ENCODE results near the gene INSIG1. TPM values are rescaled to one million over a fixed set of nuclear protein-coding genes. Genes with fewer than 3 reads are reported as not detected.

INSIG1 gene
- total RNA-seq, 1 donor from 2014 or later: 55.7 TPM

DNA sequence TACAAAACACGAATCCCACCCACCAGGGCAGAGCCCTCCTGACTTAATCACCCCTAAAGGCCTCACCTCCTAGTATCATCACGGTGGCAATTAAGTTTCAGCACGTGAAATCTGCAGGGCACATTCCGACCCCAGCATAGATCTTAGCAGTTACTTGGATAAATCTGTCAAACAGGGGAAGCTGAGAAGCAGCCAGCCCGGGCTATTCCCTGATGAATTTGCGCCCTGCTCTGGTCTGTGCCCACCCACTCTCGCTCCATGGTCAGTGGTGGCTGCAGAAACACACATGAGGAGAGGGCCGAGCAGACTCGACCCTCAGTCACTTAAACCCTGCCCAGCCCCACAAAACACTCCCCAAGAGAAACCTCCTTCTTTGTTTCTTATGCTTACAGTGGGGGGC lies 28.7 kb downstream of the INSIG1 start:
- Histone ChIP-seq H3K79me2 (ENCODE audit: insufficient read depth, low read length) (no peaks in the 10 kb centered on the region), H3K9me3 (ENCODE audit: insufficient read depth, low read depth, low read length) (no peaks in the 10 kb centered on the region), H3K9ac (ENCODE audit: low read length) (no peak overlapping the region), H2AFZ (ENCODE audit: low read depth, low read length) (no peak overlapping the region), H3K4me1 (ENCODE audit: insufficient read depth, low read length) (no peaks in the 10 kb centered on the region), H3K36me3 (ENCODE audit: insufficient read depth, low read length) (no peaks in the 10 kb centered on the region), H4K20me1 (ENCODE audit: insufficient read depth, low read length) (no peaks in the 10 kb centered on the region), H3K4me3 (ENCODE audit: insufficient read depth, low read depth, low read length) (no peak overlapping the region), H3K27me3 (ENCODE audit: insufficient read depth, low read length) (peaks cover 3% of the 10 kb centered on the region), H3K4me2 (ENCODE audit: low read length) (no peak overlapping the region), H3K27ac (ENCODE audit: low read depth, low read length) (no peak overlapping the region)
- TF ChIP-seq, protein P1, sequence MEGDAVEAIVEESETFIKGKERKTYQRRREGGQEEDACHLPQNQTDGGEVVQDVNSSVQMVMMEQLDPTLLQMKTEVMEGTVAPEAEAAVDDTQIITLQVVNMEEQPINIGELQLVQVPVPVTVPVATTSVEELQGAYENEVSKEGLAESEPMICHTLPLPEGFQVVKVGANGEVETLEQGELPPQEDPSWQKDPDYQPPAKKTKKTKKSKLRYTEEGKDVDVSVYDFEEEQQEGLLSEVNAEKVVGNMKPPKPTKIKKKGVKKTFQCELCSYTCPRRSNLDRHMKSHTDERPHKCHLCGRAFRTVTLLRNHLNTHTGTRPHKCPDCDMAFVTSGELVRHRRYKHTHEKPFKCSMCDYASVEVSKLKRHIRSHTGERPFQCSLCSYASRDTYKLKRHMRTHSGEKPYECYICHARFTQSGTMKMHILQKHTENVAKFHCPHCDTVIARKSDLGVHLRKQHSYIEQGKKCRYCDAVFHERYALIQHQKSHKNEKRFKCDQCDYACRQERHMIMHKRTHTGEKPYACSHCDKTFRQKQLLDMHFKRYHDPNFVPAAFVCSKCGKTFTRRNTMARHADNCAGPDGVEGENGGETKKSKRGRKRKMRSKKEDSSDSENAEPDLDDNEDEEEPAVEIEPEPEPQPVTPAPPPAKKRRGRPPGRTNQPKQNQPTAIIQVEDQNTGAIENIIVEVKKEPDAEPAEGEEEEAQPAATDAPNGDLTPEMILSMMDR (IDR thresholded peaks at IDR 0.05; ENCODE audit: insufficient read depth, low read depth, low read length): no peak
- no peak for TF ChIP-seq EZH2 (IDR thresholded peaks at IDR 0.05; ENCODE audit: insufficient read depth, low read length)
- FAIRE-seq: no peak
- Mint-ChIP-seq H3K9me3 (ENCODE audit: unreplicated experiment) (peaks cover 2% of the 10 kb centered on the region), H3K4me3 (ENCODE audit: unreplicated experiment) (no peak overlapping the region), H3K36me3 (ENCODE audit: low read depth, unreplicated experiment) (no peaks in the 10 kb centered on the region), H3K27me3 (ENCODE audit: low read depth, unreplicated experiment) (peaks cover 18% of the 10 kb centered on the region), H3K4me1 (ENCODE audit: low read depth, unreplicated experiment) (no peaks in the 10 kb centered on the region), H3K27ac (ENCODE audit: unreplicated experiment) (no peak overlapping the region)
- DNase-seq (ENCODE audit: low read depth): no peak

DNA sequence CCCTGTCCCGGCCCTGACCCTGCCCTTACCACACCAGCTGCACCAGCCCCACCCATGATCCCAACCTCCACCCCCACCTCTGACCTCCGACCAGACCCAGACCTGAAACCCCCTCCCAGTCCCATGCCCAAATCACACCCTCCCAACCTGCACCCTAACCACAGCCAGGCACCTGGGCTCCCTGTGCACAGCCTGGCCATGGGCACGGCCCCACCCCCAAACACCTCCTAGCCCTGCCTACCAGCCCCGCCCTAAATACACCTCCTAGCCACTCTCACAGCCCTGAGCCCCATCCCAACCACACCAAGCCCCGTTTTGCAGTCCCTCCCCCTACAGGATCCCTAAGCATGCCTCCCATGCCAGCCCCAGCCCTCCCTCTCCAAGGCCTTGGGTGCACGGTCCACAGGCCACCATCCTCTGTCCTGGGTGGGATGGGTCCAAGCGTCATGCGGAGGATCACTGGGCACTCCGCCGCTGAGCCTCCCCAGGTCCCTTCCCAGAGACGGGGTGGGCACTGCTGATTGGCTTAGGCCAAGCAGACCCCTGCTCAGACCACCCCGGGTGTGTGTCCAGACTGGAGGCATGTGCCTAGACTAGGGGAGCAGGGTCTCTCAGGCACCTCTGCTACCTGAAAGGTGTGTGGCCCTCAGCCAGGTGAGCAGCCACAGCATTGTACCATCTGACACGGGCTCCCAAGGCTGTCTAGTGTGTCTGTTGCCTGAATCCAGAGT lies 30.1 kb downstream of the INSIG1 start:
- peaks cover 3% of the 10 kb centered on the region for H3K27me3 ChIP-seq (ENCODE audit: insufficient read depth, low read length)
- H3K36me3 ChIP-seq (ENCODE audit: insufficient read depth, low read length): no peaks in the 10 kb centered on the region
- H3K9me3 Mint-ChIP-seq (ENCODE audit: unreplicated experiment): peaks cover 2% of the 10 kb centered on the region
- no peak overlapping the region for H3K9ac ChIP-seq (ENCODE audit: low read length)
- DNase-seq (ENCODE audit: low read depth) (no peak), FAIRE-seq (no peak)
- H2AFZ ChIP-seq (ENCODE audit: low read depth, low read length): no peak overlapping the region
- peaks cover 24% of the 10 kb centered on the region for H3K27me3 Mint-ChIP-seq (ENCODE audit: low read depth, unreplicated experiment)
- H4K20me1 ChIP-seq (ENCODE audit: insufficient read depth, low read length): no peaks in the 10 kb centered on the region
- no peak overlapping the region for H3K4me2 ChIP-seq (ENCODE audit: low read length)
- H3K4me1 Mint-ChIP-seq (ENCODE audit: low read depth, unreplicated experiment): no peaks in the 10 kb centered on the region
- no peak overlapping the region for H3K27ac ChIP-seq (ENCODE audit: low read depth, low read length)
- H3K4me3 Mint-ChIP-seq (ENCODE audit: unreplicated experiment): no peak overlapping the region
- no peaks in the 10 kb centered on the region for H3K36me3 Mint-ChIP-seq (ENCODE audit: low read depth, unreplicated experiment)
- no peak overlapping the region for H3K27ac Mint-ChIP-seq (ENCODE audit: unreplicated experiment)
- H3K4me1 ChIP-seq (ENCODE audit: insufficient read depth, low read length): no peaks in the 10 kb centered on the region
- no peaks in the 10 kb centered on the region for H3K79me2 ChIP-seq (ENCODE audit: insufficient read depth, low read length)
- no peaks in the 10 kb centered on the region for H3K9me3 ChIP-seq (ENCODE audit: insufficient read depth, low read depth, low read length)
- H3K4me3 ChIP-seq (ENCODE audit: insufficient read depth, low read depth, low read length): no peak overlapping the region
- TF ChIP-seq, protein P1 (IDR thresholded peaks at IDR 0.05; ENCODE audit: insufficient read depth, low read depth, low read length): no peak
- no peak for TF ChIP-seq EZH2 (IDR thresholded peaks at IDR 0.05; ENCODE audit: insufficient read depth, low read length)

DNA sequence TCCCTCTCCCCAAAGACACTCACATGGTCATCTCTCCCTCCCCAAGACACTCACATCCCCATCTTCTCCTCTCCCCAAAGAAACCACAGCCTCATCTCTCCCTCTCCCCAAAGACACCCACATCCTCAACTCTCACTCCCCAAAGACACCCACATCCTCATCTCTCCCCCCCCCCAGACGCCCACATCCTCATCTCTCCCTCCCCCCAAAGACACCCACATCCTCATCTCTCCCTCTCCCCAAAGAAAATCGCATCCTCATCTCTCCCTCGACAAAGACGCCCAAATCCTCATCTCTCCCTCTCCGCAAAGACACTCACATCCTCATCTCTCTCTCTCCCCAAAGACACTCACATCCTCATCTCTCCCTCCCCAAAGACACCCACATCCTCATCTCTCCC lies 31.5 kb downstream of the INSIG1 start:
- no peak for TF ChIP-seq EZH2 (IDR thresholded peaks at IDR 0.05; ENCODE audit: insufficient read depth, low read length)
- TF ChIP-seq, protein P1 (IDR thresholded peaks at IDR 0.05; ENCODE audit: insufficient read depth, low read depth, low read length): no peak
- Histone ChIP-seq H3K4me1 (ENCODE audit: insufficient read depth, low read length) (no peaks in the 10 kb centered on the region), H3K27me3 (ENCODE audit: insufficient read depth, low read length) (peaks cover 1% of the 10 kb centered on the region), H2AFZ (ENCODE audit: low read depth, low read length) (no peak overlapping the region), H3K36me3 (ENCODE audit: insufficient read depth, low read length) (no peaks in the 10 kb centered on the region), H3K4me2 (ENCODE audit: low read length) (no peak overlapping the region), H3K9me3 (ENCODE audit: insufficient read depth, low read depth, low read length) (no peaks in the 10 kb centered on the region), H4K20me1 (ENCODE audit: insufficient read depth, low read length) (no peaks in the 10 kb centered on the region), H3K79me2 (ENCODE audit: insufficient read depth, low read length) (no peaks in the 10 kb centered on the region), H3K9ac (ENCODE audit: low read length) (no peak overlapping the region), H3K27ac (ENCODE audit: low read depth, low read length) (no peak overlapping the region), H3K4me3 (ENCODE audit: insufficient read depth, low read depth, low read length) (no peak overlapping the region)
- FAIRE-seq (no peak), DNase-seq (ENCODE audit: low read depth) (no peak)
- Mint-ChIP-seq H3K4me1 (ENCODE audit: low read depth, unreplicated experiment) (no peaks in the 10 kb centered on the region), H3K36me3 (ENCODE audit: low read depth, unreplicated experiment) (no peaks in the 10 kb centered on the region), H3K9me3 (ENCODE audit: unreplicated experiment) (no peaks in the 10 kb centered on the region), H3K4me3 (ENCODE audit: unreplicated experiment) (no peak overlapping the region), H3K27ac (ENCODE audit: unreplicated experiment) (no peak overlapping the region), H3K27me3 (ENCODE audit: low read depth, unreplicated experiment) (peaks cover 24% of the 10 kb centered on the region)

Measured in astrocyte (in vitro differentiated cells and primary cell).